Calu3 (cell line): ENCODE measurements around the gene A3GALT2. TPM values are rescaled to one million over a fixed set of nuclear protein-coding genes. Genes with fewer than 3 reads are reported as not detected.
A peak's percentile ranks its signal among the peaks of the same experiment; 100 is the strongest.

Experiments used
- BruUV-seq: library from RNA; stranded (reverse); fragments of 400-500 nt; replicated peaks from 2 replicates; lab custom pipeline; 2021; lab: Mats Ljungman, UMichigan
- CTCF ChIA-PET: fragments of 300-600 bp; sonication (Branson Sonifier 250); formaldehyde crosslinking; loops from one replicate; lab custom pipeline; 2022; ENCODE audit warnings: antibody characterized with exemption; lab: Charles Lee
- DNase-seq: peaks from one replicate; pipeline ENCODE4 v3.0.0; 2022
- H3K27ac Mint-ChIP-seq: one replicate; pipeline ENCODE4 v1.8.0; 2022; ENCODE audit warnings: mixed read lengths; ENCODE audit not compliant: unreplicated experiment
- H3K27me3 Mint-ChIP-seq: one replicate; pipeline ENCODE4 v1.8.0; 2022; ENCODE audit warnings: mixed read lengths; ENCODE audit not compliant: unreplicated experiment
- H3K36me3 Mint-ChIP-seq: one replicate; pipeline ENCODE4 v1.8.0; 2022; ENCODE audit warnings: mild to moderate bottlenecking, moderate library complexity, mixed read lengths; ENCODE audit not compliant: insufficient read depth, unreplicated experiment
- H3K4me1 Mint-ChIP-seq: one replicate; pipeline ENCODE4 v1.8.0; 2022; ENCODE audit warnings: mild to moderate bottlenecking, low read depth, mixed read lengths; ENCODE audit not compliant: unreplicated experiment
- H3K4me3 Mint-ChIP-seq: one replicate; pipeline ENCODE4 v1.8.0; 2022; ENCODE audit warnings: mild to moderate bottlenecking, low read depth, moderate library complexity, mixed read lengths; ENCODE audit not compliant: unreplicated experiment
- H3K9me3 Mint-ChIP-seq: one replicate; pipeline ENCODE4 v1.8.0; 2022; ENCODE audit warnings: low read depth, mixed read lengths; ENCODE audit not compliant: unreplicated experiment
- CTCF ChIP-seq: fragments of 200-600 bp; IDR thresholded peaks from one replicate; pipeline ENCODE4 v1.8.0; 2022; ENCODE audit warnings: antibody characterized with exemption; ENCODE audit not compliant: unreplicated experiment
- intact Hi-C: fragments of 100-400 bp; cut with micrococcal nuclease; formaldehyde crosslinking; loops from one replicate; pipeline ENCODE4 v1.10.0; 2022; ENCODE audit not compliant: unreplicated experiment
- total RNA-seq: library from RNA; stranded (reverse); gene quantifications from 2 replicates; pipeline ENCODE4 v1.2.3, GENCODE V29; 2022

A3GALT2 gene
- total RNA-seq, 1 experiment from 2014 or later = not detected

- DNase-seq = no peak
- CTCF ChIA-PET = no interaction called here
- Mint-ChIP-seq H3K27ac (no peak overlapping the region), H3K4me3 (no peak overlapping the region), H3K4me1 (peaks cover 17% of the 10 kb centered on the region), H3K9me3 (no peaks in the 10 kb centered on the region), H3K27me3 (no peaks in the 10 kb centered on the region), H3K36me3 (peaks cover 19% of the 10 kb centered on the region)
- intact Hi-C loops = no loop called here
- no peak for TF ChIP-seq CTCF
- BruUV-seq = no TSS peak
Observed at GRCh38 chr1:33260439-33260838, 60.5 kb downstream of the A3GALT2 start.

- intact Hi-C loops = no loop called here
Observed at GRCh38 chr1:33259879-33260278, 61.0 kb downstream of the A3GALT2 start.

GRCh38 chr1:33258788-33259274, 62.1 kb downstream of the A3GALT2 start:
- no peaks in the 10 kb centered on the region for H3K27me3 Mint-ChIP-seq
- CTCF ChIA-PET = no interaction called here
- H3K36me3 Mint-ChIP-seq = peaks cover 23% of the 10 kb centered on the region
- DNase-seq = no peak
- intact Hi-C loops = no loop called here
- no peak overlapping the region for H3K4me3 Mint-ChIP-seq
- no peak overlapping the region for H3K27ac Mint-ChIP-seq
- H3K9me3 Mint-ChIP-seq = no peaks in the 10 kb centered on the region
- BruUV-seq = no TSS peak
- H3K4me1 Mint-ChIP-seq = peaks cover 25% of the 10 kb centered on the region
- TF ChIP-seq CTCF = no peak

More at GRCh38 chr1:33259879-33260278, 61.0 kb downstream of the A3GALT2 start:
- Mint-ChIP-seq H3K27me3 (no peaks in the 10 kb centered on the region), H3K36me3 (peaks cover 23% of the 10 kb centered on the region), H3K4me1 (peaks cover 21% of the 10 kb centered on the region), H3K27ac (no peak overlapping the region), H3K9me3 (no peaks in the 10 kb centered on the region), H3K4me3 (no peak overlapping the region)
- DNase-seq = no peak
- no TSS peak for BruUV-seq
- no peak for TF ChIP-seq CTCF
- CTCF ChIA-PET = no interaction called here

GRCh38 chr1:33257772-33258712, 62.9 kb downstream of the A3GALT2 start:
- CTCF ChIA-PET = no interaction called here
- H3K4me1 Mint-ChIP-seq = peaks cover 25% of the 10 kb centered on the region
- peaks cover 23% of the 10 kb centered on the region for H3K36me3 Mint-ChIP-seq
- TF ChIP-seq CTCF = no peak
- H3K27ac Mint-ChIP-seq = peak overlapping the region; percentile 78
- no peaks in the 10 kb centered on the region for H3K9me3 Mint-ChIP-seq
- no peak for DNase-seq
- BruUV-seq = TSS peak; percentile 1
- H3K27me3 Mint-ChIP-seq = no peaks in the 10 kb centered on the region
- peak overlapping the region; percentile 87 for H3K4me3 Mint-ChIP-seq
- intact Hi-C loops = no loop called here
